ENCODE measurements around the gene ZNF785. TPM values are rescaled to one million over a fixed set of nuclear protein-coding genes. Genes with fewer than 3 reads are reported as not detected.

ZNF785 gene
- total and polyA plus RNA-seq, 2 of the 13 experiments (the other 11 are each of a cell fraction or from before 2014, with no cell fraction given) = 0.01 TPM; not detected in 1

- TF ChIP-seq GMEB2 (CRISPR knock-in tag; IDR thresholded peaks at IDR 0.05; ENCODE audit: low read depth) (no peak), TRIM22 (IDR thresholded peaks at IDR 0.05) (no peak), SPEN (CRISPR knock-in tag; IDR thresholded peaks at IDR 0.05; ENCODE audit: low read depth) (peak; percentile 71; the same call in 1 of the 2 replicates), ZNF225 (CRISPR knock-in tag; IDR thresholded peaks at IDR 0.05) (peak; percentile 53; the same call in 1 of the 2 replicates), TFDP2 (CRISPR knock-in tag; IDR thresholded peaks at IDR 0.05) (no peak), ZNF784 (CRISPR knock-in tag; IDR thresholded peaks at IDR 0.05; ENCODE audit: borderline replicate concordance) (no peak), PAX8 (CRISPR knock-in tag; IDR thresholded peaks at IDR 0.05; ENCODE audit: borderline replicate concordance) (no peak), MLX (CRISPR knock-in tag; IDR thresholded peaks at IDR 0.05) (0 out of 2 replicates have a peak, but pooled peaks have one; percentile 50), NR2C2 (CRISPR knock-in tag; IDR thresholded peaks at IDR 0.05; ENCODE audit: borderline replicate concordance) (peak; percentile 39; the same call in 1 of the 2 replicates), RNF2 (conservative IDR thresholded peaks at IDR 0.05; ENCODE audit: low read depth) (no peak), ZKSCAN1 (IDR thresholded peaks at IDR 0.05; ENCODE audit: low read length) (no peak), TBL1XR1 (IDR thresholded peaks at IDR 0.05; ENCODE audit: borderline replicate concordance, low read length, partially characterized antibody) (peak; percentile 42), LCORL (IDR thresholded peaks at IDR 0.05) (no peak), LCORL (CRISPR knock-in tag; IDR thresholded peaks at IDR 0.05) (0 out of 2 replicates have a peak, but pooled peaks have one; percentile 23), SP2 (CRISPR knock-in tag; IDR thresholded peaks at IDR 0.05) (peak; percentile 39; the same call in 1 of the 2 replicates), MXD4 (CRISPR knock-in tag; IDR thresholded peaks at IDR 0.05) (no peak), SRSF4 (IDR thresholded peaks at IDR 0.05; ENCODE audit: low read depth, low read length, poor library complexity, severe bottlenecking) (no peak), ZNF160 (CRISPR knock-in tag; IDR thresholded peaks at IDR 0.05) (no peak; the same call in 1 of the 2 replicates), ZNF792 (CRISPR knock-in tag; IDR thresholded peaks at IDR 0.05) (0 out of 2 replicates have a peak, but pooled peaks have one; percentile 41), SMC3 (IDR thresholded peaks at IDR 0.05; ENCODE audit: low read length) (peak; percentile 56; the same call in 1 of the 2 replicates), FOXA3 (CRISPR knock-in tag; IDR thresholded peaks at IDR 0.05) (0 out of 2 replicates have a peak, but pooled peaks have one; percentile 29), HIC2 (CRISPR knock-in tag; IDR thresholded peaks at IDR 0.05; ENCODE audit: low read depth) (peak; percentile 96)
These were observed 30.0 kb upstream of the ZNF785 start (continued) for GRCh38 chr16:30615358-30616091.
